GM12864 (cell line): ENCODE measurements around the gene KMT2E.

Experiments used
- DNase-seq: peaks from one replicate; pipeline ENCODE4 v3.0.0-alpha.2; 2011; ENCODE audit warnings: low read depth
- H3K4me3 ChIP-seq: 2 replicates; pipeline ENCODE4 v1.5.1; 2011; ENCODE audit warnings: mild to moderate bottlenecking, low read depth, low read length, control low read depth
- TF ChIP-seq, protein P1 (sequence below): IDR thresholded peaks from 2 replicates; pipeline ENCODE4 v1.5.1; 2011; ENCODE audit warnings: low read depth, mild to moderate bottlenecking, moderate library complexity, low read length, control low read depth, inconsistent platforms; ENCODE audit errors: missing control alignments

KMT2E gene

DNA sequence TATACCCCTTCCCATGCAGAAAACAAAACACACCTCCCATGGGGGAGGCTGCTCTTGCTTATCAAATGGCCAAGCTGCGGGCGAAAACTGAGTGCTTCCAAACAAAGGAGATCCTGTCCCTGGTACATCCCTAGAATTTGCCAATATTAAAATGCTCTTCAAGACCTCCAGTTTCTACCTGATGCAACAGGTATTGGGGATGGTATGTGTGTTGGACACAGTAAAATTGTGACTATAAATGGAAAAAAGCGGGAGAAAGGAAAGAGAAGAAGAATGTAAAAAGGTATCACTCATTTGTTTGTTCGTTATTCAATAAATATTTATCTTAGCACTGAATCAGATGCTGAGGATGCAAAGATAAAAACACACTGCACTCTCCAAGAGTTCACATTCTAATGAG, 123.9 kb downstream of the KMT2E start:
- no peak for DNase-seq
- TF ChIP-seq, protein P1, sequence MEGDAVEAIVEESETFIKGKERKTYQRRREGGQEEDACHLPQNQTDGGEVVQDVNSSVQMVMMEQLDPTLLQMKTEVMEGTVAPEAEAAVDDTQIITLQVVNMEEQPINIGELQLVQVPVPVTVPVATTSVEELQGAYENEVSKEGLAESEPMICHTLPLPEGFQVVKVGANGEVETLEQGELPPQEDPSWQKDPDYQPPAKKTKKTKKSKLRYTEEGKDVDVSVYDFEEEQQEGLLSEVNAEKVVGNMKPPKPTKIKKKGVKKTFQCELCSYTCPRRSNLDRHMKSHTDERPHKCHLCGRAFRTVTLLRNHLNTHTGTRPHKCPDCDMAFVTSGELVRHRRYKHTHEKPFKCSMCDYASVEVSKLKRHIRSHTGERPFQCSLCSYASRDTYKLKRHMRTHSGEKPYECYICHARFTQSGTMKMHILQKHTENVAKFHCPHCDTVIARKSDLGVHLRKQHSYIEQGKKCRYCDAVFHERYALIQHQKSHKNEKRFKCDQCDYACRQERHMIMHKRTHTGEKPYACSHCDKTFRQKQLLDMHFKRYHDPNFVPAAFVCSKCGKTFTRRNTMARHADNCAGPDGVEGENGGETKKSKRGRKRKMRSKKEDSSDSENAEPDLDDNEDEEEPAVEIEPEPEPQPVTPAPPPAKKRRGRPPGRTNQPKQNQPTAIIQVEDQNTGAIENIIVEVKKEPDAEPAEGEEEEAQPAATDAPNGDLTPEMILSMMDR: no peak
- no peak overlapping the region for H3K4me3 ChIP-seq

DNA sequence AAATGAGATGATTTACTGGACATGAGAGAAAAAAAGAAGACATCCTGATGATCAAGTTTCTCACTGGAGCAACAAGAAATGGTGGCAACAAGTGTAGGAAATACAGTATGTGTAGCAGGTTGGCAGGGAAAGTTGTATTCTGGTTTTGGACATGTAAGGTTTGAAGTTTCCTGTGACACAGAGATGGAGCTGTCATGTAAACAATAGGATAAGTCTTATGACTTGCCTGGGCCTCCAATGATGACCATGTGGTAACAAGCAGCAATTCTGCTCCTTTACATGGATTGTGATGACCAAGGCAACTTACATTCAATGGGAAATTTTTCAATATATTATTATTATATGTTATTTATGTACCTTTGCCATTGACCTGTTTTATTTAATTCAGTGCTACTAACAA, 125.4 kb downstream of the KMT2E start:
- no peak for DNase-seq
- TF ChIP-seq, protein P1: no peak
- no peak overlapping the region for H3K4me3 ChIP-seq

DNA sequence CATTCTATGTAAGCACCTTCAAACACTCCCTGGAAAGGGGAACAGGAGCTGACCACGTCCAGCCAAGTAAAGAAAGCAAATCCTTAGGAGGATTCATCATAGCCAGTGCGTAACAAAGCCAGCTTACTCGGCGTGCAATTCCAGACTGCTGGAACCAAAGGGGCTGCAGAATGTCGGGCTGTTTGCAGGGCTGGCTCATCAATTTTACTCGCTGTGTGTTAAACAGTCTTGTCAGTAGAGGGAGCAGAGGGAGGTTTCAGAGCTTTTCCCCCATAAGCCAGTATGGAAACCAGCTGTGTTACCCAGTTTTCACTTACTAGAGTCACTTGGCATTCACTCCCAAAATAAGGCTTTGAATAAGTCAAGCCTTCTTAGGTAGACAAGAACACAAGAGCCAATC, 127.1 kb downstream of the KMT2E start:
- DNase-seq: no peak
- no peak overlapping the region for H3K4me3 ChIP-seq
- TF ChIP-seq, protein P1: peak; percentile 34

DNA sequence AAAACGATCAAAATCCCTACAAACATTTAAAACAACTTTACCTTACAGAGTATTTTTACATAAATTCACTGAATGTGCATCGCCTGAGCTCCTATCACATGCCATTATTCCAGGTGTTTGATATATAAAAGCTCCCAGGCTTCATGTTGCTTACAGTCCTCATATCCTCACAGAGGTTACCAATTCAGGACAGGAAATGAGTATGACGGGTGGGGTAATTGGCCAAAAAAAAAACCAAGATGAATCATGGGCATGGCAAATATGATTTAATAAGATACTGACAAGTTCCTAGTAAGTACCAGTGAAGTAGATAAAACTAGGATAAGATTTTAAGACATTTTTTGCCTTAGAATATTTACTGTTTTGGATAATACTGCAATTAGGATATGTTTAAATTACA, 135.8 kb downstream of the KMT2E start:
- TF ChIP-seq, protein P1: no peak
- H3K4me3 ChIP-seq: no peak overlapping the region
- no peak for DNase-seq

DNA sequence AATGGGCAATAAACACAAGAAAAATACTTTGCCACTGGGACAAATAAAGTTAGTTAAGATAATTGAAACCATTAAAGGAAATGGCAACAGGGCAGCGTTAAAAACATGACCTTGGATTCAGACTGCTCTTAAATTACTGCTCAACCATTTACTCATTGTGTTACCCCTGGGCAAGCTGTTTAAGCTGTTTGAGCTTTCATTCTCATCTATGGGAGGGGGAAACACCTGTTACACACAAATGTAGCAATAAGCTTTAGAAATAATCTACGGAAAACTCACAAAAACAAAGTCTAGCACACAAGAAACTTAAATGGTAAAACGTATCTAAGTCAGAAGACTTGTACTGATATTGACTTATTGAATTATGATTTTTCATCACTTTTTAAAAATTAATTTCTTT, 137.1 kb downstream of the KMT2E start:
- TF ChIP-seq, protein P1: no peak
- no peak for DNase-seq
- no peak overlapping the region for H3K4me3 ChIP-seq

DNA sequence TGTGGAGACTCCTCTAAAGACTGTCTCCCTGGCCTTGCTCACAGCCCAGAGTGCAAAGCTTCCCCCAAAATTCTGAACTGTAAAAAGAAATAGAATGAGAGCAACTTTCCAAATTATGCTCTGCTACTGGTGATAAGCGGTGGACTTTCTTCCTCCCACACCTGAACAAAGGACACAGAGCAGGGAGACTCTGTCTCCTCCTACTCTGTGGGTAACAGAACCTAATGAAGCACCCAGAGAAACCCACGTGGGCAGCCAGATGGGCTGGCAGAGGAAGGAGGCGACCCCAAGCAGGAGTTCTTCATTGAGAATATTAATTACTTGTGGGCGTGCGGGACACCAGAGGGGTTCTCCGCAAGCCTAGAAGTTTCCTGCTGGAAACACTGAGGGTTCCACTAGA, 139.5 kb downstream of the KMT2E start:
- H3K4me3 ChIP-seq: no peak overlapping the region
- DNase-seq: no peak
- TF ChIP-seq, protein P1: no peak

DNA sequence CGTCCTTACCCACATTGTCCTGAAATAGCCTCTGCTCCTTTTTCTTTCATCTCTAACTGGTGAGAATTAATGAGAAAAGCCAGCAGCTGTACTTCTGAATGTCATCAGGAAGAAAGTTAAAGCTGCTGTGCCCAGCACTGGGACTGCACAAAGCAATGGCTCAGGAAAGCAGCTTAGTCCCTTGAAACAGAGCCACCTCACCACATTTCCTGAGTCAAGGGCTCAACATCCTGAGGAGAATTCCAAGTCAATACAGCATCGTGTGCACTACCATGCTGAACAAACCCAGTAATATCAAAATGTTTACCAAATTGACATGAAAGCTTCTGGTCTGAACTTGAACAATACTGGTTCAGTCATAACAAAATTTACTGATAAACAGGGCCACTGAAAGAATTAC, 140.1 kb downstream of the KMT2E start:
- no peak overlapping the region for H3K4me3 ChIP-seq
- no peak for DNase-seq
- TF ChIP-seq, protein P1: no peak
